Colonic mucosa (tissue), 4 donors: Measurements from ENCODE around the gene TMEM163. TPM values are rescaled to one million over a fixed set of nuclear protein-coding genes. Genes with fewer than 3 reads are reported as not detected.

Experiments
- DNase-seq: peaks from one replicate; pipeline ENCODE4 v3.0.0-alpha.2; 2020
- H3K27ac ChIP-seq: fragments of 200-600 bp; one replicate; pipeline ENCODE4 v1.8.0; 2021
- H3K27me3 ChIP-seq: fragments of 200-600 bp; one replicate; pipeline ENCODE4 v1.8.0; 2021
- H3K36me3 ChIP-seq: fragments of 200-600 bp; one replicate; pipeline ENCODE4 v1.8.0; 2021
- H3K4me1 ChIP-seq: fragments of 200-600 bp; one replicate; pipeline ENCODE4 v1.8.0; 2021; ENCODE audit warnings: mild to moderate bottlenecking
- H3K4me3 ChIP-seq: fragments of 200-600 bp; one replicate; pipeline ENCODE4 v1.8.0; 2021
- H3K9ac ChIP-seq, 2 donors: one replicate each; pipeline ENCODE4 v1.7.0; 2013; ENCODE audit warnings: control low read depth in 2 of 2, low read depth in 2 of 2, low read length in 2 of 2
- H3K9me3 ChIP-seq: fragments of 200-600 bp; one replicate; pipeline ENCODE4 v1.8.0; 2021
- CTCF ChIP-seq: fragments of 200-600 bp; IDR thresholded peaks from one replicate; pipeline ENCODE4 v1.8.0; 2022; ENCODE audit warnings: antibody characterized with exemption, mild to moderate bottlenecking
- intact Hi-C: fragments of 100-400 bp; cut with DNase I; formaldehyde crosslinking; loops from one replicate; pipeline ENCODE4 v1.14.1; 2022
- total RNA-seq, 2 donors: library from RNA; stranded (reverse); fragmentation: NEBNext Ultra II Directional in 1 of 2; extraction: Animal tissue kit (Norgen Biotek cat#: 25700) in 1 of 2; gene quantifications; one replicate each; pipeline ENCODE4 v1.2.1, GENCODE V29; 2021
- donor health status: healthy.
- donor health status: DM: no; HTN: no; CAD: no.
- donor health status: DM: no; HTN: no; CAD: no.

Gene TMEM163
- total RNA-seq, 2 donors from 2014 or later, result 0.29 TPM; not detected in 1

DNA sequence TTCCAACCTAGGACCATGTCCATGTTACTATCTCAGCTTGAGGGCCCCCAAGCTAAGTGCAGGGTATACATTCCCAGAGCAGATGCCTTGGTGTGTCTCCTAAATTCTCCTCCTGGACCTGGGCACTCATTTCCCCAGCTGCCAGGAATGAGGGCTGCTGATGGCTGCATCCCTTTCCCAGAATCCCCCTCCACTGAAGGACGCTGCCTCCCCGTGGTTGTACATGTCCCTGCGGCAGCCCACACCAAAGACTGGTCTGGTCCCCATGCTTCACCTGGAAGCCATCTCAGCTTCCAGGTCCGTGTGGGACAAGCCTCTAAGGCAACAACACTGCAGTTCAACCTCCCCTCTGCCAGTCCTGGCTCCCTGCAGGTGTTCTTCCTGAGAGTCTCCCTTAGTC is 14.6 kb downstream of the TMEM163 start:
- TF ChIP-seq CTCF, result no peak
- H3K4me1 ChIP-seq, result no peaks in the 10 kb centered on the region
- H3K27ac ChIP-seq, result no peak overlapping the region
- intact Hi-C loops, result no loop called here
- DNase-seq, result no peak
- no peak overlapping the region for H3K4me3 ChIP-seq
- no peak overlapping the region for H3K9ac ChIP-seq
- H3K27me3 ChIP-seq, result no peaks in the 10 kb centered on the region
- no peaks in the 10 kb centered on the region for H3K9me3 ChIP-seq
- H3K36me3 ChIP-seq, result no peaks in the 10 kb centered on the region

DNA sequence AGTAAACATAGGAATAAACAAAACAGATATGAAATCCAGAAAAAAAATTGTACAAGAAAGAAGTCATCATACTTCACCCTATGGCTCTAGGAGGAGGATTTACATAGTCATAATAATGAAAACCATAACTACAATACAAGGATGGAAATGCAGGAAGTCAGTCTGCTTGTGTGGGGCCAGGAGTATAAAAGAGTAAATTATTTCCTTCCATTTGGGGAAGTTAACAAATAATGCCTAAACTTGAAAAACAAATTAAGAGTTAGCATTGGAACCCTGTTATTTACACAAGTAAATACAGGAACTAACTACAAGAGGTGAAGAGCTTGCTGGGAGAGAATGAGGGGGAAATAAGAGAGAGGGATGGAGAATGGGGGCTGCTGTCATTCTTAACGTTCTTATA is 15.4 kb downstream of the TMEM163 start:
- no peak overlapping the region for H3K27ac ChIP-seq
- no peak for DNase-seq
- no peak for TF ChIP-seq CTCF
- H3K9me3 ChIP-seq, result no peaks in the 10 kb centered on the region
- no peak overlapping the region for H3K4me3 ChIP-seq
- no peaks in the 10 kb centered on the region for H3K36me3 ChIP-seq
- intact Hi-C loops, result no loop called here
- no peaks in the 10 kb centered on the region for H3K4me1 ChIP-seq
- no peaks in the 10 kb centered on the region for H3K27me3 ChIP-seq
- H3K9ac ChIP-seq, result no peak overlapping the region

DNA sequence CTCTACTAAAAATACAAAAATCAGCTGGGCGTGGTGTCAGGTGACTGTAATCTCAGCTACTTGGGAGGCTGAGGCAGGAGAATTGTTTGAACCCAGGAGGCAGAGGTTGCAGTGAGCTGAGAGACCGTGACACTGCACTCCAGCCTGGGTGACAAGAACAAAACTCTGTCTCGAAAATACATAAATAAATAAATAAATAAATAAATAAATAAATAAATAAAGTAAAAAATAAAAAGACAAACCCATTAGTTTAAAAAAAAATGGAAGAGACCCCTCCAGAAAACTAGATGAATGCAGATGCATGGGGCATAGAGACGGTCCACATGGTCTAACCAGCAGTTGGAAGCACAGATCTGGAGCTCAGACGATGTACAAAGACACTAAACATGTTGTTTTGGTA is 18.1 kb downstream of the TMEM163 start:
- Histone ChIP-seq H3K27ac (no peak overlapping the region), H3K27me3 (no peaks in the 10 kb centered on the region), H3K9me3 (no peaks in the 10 kb centered on the region), H3K4me3 (no peak overlapping the region), H3K9ac (no peak overlapping the region), H3K36me3 (no peaks in the 10 kb centered on the region), H3K4me1 (no peaks in the 10 kb centered on the region)
- no peak for DNase-seq
- intact Hi-C loops, result no loop called here
- TF ChIP-seq CTCF, result no peak

- intact Hi-C loops, result no loop called here
- Histone ChIP-seq H3K4me1 (no peaks in the 10 kb centered on the region), H3K27me3 (no peaks in the 10 kb centered on the region), H3K9me3 (no peaks in the 10 kb centered on the region), H3K27ac (no peak overlapping the region), H3K4me3 (no peak overlapping the region), H3K36me3 (no peaks in the 10 kb centered on the region), H3K9ac (no peak overlapping the region)
- no peak for DNase-seq
- TF ChIP-seq CTCF, result no peak
These were observed 24.4 kb downstream of the TMEM163 start for GRCh38 chr2:134694411-134694810.

DNA sequence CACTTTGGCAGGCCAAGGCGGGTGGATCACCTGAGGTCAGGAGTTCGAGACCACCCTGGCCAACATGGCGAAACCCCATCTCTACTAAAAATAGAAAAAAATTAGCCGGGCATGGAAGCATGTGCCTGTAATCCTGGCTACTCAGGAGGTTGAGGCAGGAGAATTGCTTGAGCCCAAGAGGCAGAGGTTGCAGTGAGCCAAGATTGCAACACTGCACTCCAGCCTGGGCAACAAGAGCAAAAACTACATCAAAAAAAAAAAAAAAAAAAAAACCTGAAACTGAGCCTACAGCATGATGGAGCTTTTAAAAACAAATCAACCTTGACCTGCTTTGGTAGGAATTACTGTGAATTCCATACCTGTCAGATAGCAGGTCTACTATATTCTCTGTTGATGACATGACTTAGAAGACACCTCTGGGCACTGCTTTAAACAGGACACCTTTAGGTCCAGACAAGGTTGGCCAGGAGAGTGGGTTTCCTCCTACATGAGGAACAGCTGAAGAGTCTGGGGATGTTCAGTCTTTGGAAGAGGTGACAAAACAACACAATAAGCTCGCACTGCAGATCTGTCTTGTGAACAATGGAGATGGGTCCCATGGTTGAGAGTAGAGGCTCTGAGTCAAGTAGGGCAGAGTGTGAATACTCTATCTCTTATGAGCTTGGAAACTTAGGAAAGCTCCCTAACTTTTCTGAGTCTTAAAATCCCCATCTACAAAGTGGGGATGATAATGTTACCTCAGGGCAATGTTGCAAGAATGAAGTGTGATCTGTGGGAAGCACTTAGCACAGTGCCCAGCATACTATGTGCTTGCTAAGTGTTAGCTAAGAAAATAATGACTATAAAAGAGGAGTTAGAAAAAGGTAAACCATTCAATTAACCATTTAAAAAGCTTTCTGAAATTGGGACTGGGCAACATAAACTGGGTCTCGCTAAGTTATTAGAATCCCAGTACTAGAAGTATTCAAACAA is 25.2 kb downstream of the TMEM163 start:
- Histone ChIP-seq H3K36me3 (no peaks in the 10 kb centered on the region), H3K4me1 (no peaks in the 10 kb centered on the region), H3K9me3 (no peaks in the 10 kb centered on the region), H3K27ac (no peak overlapping the region), H3K27me3 (no peaks in the 10 kb centered on the region), H3K9ac (no peak overlapping the region), H3K4me3 (no peak overlapping the region)
- no peak for DNase-seq
- intact Hi-C loops, result no loop called here
- no peak for TF ChIP-seq CTCF
